Body of pancreas (tissue), 4 donors: ENCODE measurements around the gene TBC1D17. TPM values are rescaled to one million over a fixed set of nuclear protein-coding genes. Genes with fewer than 3 reads are reported as not detected.

Source experiments
- ATAC-seq: fragments of 150-250 bp; one replicate; pipeline ENCODE4 v1.9.1; 2016
- DNase-seq, 4 donors: peaks; one replicate each; pipeline ENCODE4 v3.0.0-alpha.2; 2019
- H3K27ac ChIP-seq, 4 donors: fragments of 200-600 bp; sonication (generic); 1 replicate in 3 of 4; 2 replicates in 1 of 4; pipeline versions ENCODE4 v1.5.1 to v1.6.1; 2016 to 2019; ENCODE audit warnings: mild to moderate bottlenecking in 1 of 4, mixed read lengths in 1 of 4, moderate library complexity in 1 of 4
- H3K27me3 ChIP-seq, 2 donors: fragments of 200-600 bp; sonication (generic); one replicate each; pipeline ENCODE4 v1.6.0; 2016; ENCODE audit warnings: mild to moderate bottlenecking in 1 of 2
- H3K36me3 ChIP-seq, 2 donors: fragments of 200-600 bp; sonication (generic); replicated peaks in 1 of 2; 2 replicates each; pipeline ENCODE4 v1.5.1; 2016; ENCODE audit warnings: low read depth in 2 of 2; ENCODE audit not compliant: insufficient read depth in 1 of 2
- H3K4me1 ChIP-seq: fragments of 200-600 bp; sonication (generic); one replicate; pipeline ENCODE4 v1.6.0; 2016
- H3K4me3 ChIP-seq, 2 donors: fragments of 200-600 bp; sonication (generic); 1 replicate in 1 of 2; 2 replicates in 1 of 2; pipeline ENCODE4 v1.5.1; 2016 to 2019
- H3K9me3 ChIP-seq, 3 donors: fragments of 200-600 bp; sonication (generic); 1 replicate in 2 of 3; 2 replicates in 1 of 3; pipeline ENCODE4 v1.5.1; 2016
- CTCF ChIP-seq, 7 experiments: fragments of 450-650 bp in 4 of 7; fragments of 200-600 bp in 3 of 7; sonication (generic) in 3 of 7; IDR thresholded peaks; one replicate each; pipeline ENCODE4 v1.5.1; 2016 to 2019; ENCODE audit warnings: antibody characterized with exemption in 7 of 7
- POLR2A ChIP-seq, 3 donors: fragments of 450-650 bp; IDR thresholded peaks; one replicate each; pipeline ENCODE4 v1.6.1; 2016; ENCODE audit warnings: antibody characterized with exemption in 3 of 3, mild to moderate bottlenecking in 2 of 3
- WGBS, 2 donors: methylation state at CpG; one replicate each; pipeline ENCODE4 v1.1.5; 2017; 5-methylcytosine and 5-hydroxymethylcytosine counted together
- intact Hi-C: fragments of 100-400 bp; cut with DNase I; formaldehyde crosslinking; loops from one replicate; pipeline ENCODE4 v1.15.1; 2023
- total RNA-seq, 2 donors: library from RNA; depleted of rRNA; stranded (reverse); fragments of >200 nt; gene quantifications; one replicate each; pipeline ENCODE4 v1.1.0, GENCODE V29; 2016

The TBC1D17 gene
- 10 to 100 TPM; 25.9 to 37.6 TPM for total RNA-seq

- no peaks in the 10 kb centered on the region for H3K9me3 ChIP-seq
- DNase-seq (peak; percentile 99 to 100 (median 100)), ATAC-seq (peak; percentile 80)
- no peaks in the 10 kb centered on the region for H3K27me3 ChIP-seq
- peak within 1 kb of the TSS; percentile 96 to 99 (median 98) for H3K27ac ChIP-seq
- intact Hi-C loops = no loop called here
- peak within 1 kb of the TSS; percentile 65 to 92 for H3K4me3 ChIP-seq
- TF ChIP-seq CTCF (IDR thresholded peaks at IDR 0.05) (peak in 1 of 7 experiments; percentile 1), POLR2A (IDR thresholded peaks at IDR 0.05) (peak; percentile 63 to 94 (median 87))
- WGBS, 2 donors = 0 to 1% methylated on average over 34 to 61 of the region's 61 CpGs
- peaks cover 9 to 20% of the 10 kb centered on the region in 2 donors for H3K36me3 ChIP-seq
- H3K4me1 ChIP-seq = peaks cover 27% of the 10 kb centered on the region
Observed at GRCh38 chr19:49877020-49877878, at the start of gene TBC1D17, which contains the start of gene AKT1S1. TBC1D17 (plus strand) TSS chr19:49877702; CDS start chr19:49877724, 22 bp downstream. AKT1S1 (minus strand) TSS chr19:49877355; CDS start chr19:49873295, 4,060 bp downstream.

- Histone ChIP-seq H3K4me1 (peaks cover 8% of the 10 kb centered on the region), H3K27ac (no peak overlapping the region), H3K27me3 (no peaks in the 10 kb centered on the region), H3K9me3 (no peaks in the 10 kb centered on the region), H3K4me3 (no peak overlapping the region), H3K36me3 (peaks cover 0 to 17% of the 10 kb centered on the region in 2 donors)
- intact Hi-C loops = no loop called here
- no peak for TF ChIP-seq POLR2A (IDR thresholded peaks at IDR 0.05)
- no peak for TF ChIP-seq CTCF (IDR thresholded peaks at IDR 0.05)
- WGBS, 2 donors = 95% methylated on average over 8 of the region's 8 CpGs; no CpG with 5 or more reads in 1 of the 2 donors
- DNase-seq = no peak
- no peak for ATAC-seq
Observed at GRCh38 chr19:49829200-49829599, 48.3 kb upstream of the TBC1D17 start.

- peaks cover 0 to 20% of the 10 kb centered on the region in 2 donors for H3K36me3 ChIP-seq
- 89 to 95% methylated on average over 9 to 18 of the region's 18 CpGs for WGBS, 2 donors
- intact Hi-C loops = no loop called here
Observed at GRCh38 chr19:49829721-49830120, 47.8 kb upstream of the TBC1D17 start.

GRCh38 chr19:49830766-49831165 lies 46.7 kb upstream of the TBC1D17 start:
- WGBS, 2 donors = 87 to 97% methylated on average over 6 to 8 of the region's 12 CpGs
- no peak for DNase-seq
- intact Hi-C loops = no loop called here
- ATAC-seq = no peak
- no peak overlapping the region for H3K27ac ChIP-seq
- TF ChIP-seq CTCF (IDR thresholded peaks at IDR 0.05) (no peak), POLR2A (IDR thresholded peaks at IDR 0.05) (no peak)
- H3K4me3 ChIP-seq = no peak overlapping the region
- no peaks in the 10 kb centered on the region for H3K27me3 ChIP-seq
- peaks cover 0 to 21% of the 10 kb centered on the region in 2 donors for H3K36me3 ChIP-seq
- H3K4me1 ChIP-seq = peaks cover 4% of the 10 kb centered on the region
- no peaks in the 10 kb centered on the region for H3K9me3 ChIP-seq

More at GRCh38 chr19:49829721-49830120, 47.8 kb upstream of the TBC1D17 start:
- TF ChIP-seq POLR2A (IDR thresholded peaks at IDR 0.05) = no peak
- no peak for TF ChIP-seq CTCF (IDR thresholded peaks at IDR 0.05)
- Histone ChIP-seq H3K27ac (no peak overlapping the region), H3K27me3 (no peaks in the 10 kb centered on the region), H3K4me1 (peaks cover 8% of the 10 kb centered on the region), H3K9me3 (no peaks in the 10 kb centered on the region), H3K4me3 (no peak overlapping the region)
- DNase-seq (no peak), ATAC-seq (no peak)
